ENCODE measurements around the gene RNF20.
"Not testable (repeated sequence)": the region's sequence is repeated elsewhere in the genome, so short reads cannot be mapped to it uniquely, and the experiment has no call there.

Gene RNF20

GRCh38 chr9:101516655-101517054 lies 17.0 kb upstream of the RNF20 start:
- no peak for TF ChIP-seq POLR2AphosphoS5 (IDR thresholded peaks at IDR 0.05; ENCODE audit: low read depth)
- no peak for TF ChIP-seq CTCF (IDR thresholded peaks at IDR 0.05; ENCODE audit: insufficient read depth, low read length)
- no peak for TF ChIP-seq SPI1 (IDR thresholded peaks at IDR 0.05; ENCODE audit: borderline replicate concordance, low read depth)
- TF ChIP-seq, protein P1, sequence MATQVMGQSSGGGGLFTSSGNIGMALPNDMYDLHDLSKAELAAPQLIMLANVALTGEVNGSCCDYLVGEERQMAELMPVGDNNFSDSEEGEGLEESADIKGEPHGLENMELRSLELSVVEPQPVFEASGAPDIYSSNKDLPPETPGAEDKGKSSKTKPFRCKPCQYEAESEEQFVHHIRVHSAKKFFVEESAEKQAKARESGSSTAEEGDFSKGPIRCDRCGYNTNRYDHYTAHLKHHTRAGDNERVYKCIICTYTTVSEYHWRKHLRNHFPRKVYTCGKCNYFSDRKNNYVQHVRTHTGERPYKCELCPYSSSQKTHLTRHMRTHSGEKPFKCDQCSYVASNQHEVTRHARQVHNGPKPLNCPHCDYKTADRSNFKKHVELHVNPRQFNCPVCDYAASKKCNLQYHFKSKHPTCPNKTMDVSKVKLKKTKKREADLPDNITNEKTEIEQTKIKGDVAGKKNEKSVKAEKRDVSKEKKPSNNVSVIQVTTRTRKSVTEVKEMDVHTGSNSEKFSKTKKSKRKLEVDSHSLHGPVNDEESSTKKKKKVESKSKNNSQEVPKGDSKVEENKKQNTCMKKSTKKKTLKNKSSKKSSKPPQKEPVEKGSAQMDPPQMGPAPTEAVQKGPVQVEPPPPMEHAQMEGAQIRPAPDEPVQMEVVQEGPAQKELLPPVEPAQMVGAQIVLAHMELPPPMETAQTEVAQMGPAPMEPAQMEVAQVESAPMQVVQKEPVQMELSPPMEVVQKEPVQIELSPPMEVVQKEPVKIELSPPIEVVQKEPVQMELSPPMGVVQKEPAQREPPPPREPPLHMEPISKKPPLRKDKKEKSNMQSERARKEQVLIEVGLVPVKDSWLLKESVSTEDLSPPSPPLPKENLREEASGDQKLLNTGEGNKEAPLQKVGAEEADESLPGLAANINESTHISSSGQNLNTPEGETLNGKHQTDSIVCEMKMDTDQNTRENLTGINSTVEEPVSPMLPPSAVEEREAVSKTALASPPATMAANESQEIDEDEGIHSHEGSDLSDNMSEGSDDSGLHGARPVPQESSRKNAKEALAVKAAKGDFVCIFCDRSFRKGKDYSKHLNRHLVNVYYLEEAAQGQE (IDR thresholded peaks at IDR 0.05; ENCODE audit: insufficient replicate concordance, low read depth): no peak
- no peak for TF ChIP-seq GABPA (IDR thresholded peaks at IDR 0.05; ENCODE audit: low read depth)

GRCh38 chr9:101518489-101518888 lies 15.2 kb upstream of the RNF20 start:
- peaks cover 11% of the 10 kb centered on the region for H3K27me3 ChIP-seq (ENCODE audit: insufficient read depth, poor library complexity, severe bottlenecking)
- not testable (repeated sequence) for H3K27ac ChIP-seq (replicated peaks); H3K4me3 ChIP-seq (replicated peaks; ENCODE audit: insufficient read depth, low read length); DNase-seq (ENCODE audit: low read depth in 1 of 2, low spot score in 1 of 2)

More at GRCh38 chr9:101516655-101517054, 17.0 kb upstream of the RNF20 start:
- Histone ChIP-seq H3K4me3 (replicated peaks; ENCODE audit: insufficient read depth, low read length) (no peak overlapping the region), H3K27me3 (ENCODE audit: insufficient read depth, poor library complexity, severe bottlenecking) (no peaks in the 10 kb centered on the region), H3K27ac (replicated peaks) (no peak overlapping the region)
- DNase-seq (ENCODE audit: low read depth in 1 of 2, low spot score in 1 of 2): no peak

DNA sequence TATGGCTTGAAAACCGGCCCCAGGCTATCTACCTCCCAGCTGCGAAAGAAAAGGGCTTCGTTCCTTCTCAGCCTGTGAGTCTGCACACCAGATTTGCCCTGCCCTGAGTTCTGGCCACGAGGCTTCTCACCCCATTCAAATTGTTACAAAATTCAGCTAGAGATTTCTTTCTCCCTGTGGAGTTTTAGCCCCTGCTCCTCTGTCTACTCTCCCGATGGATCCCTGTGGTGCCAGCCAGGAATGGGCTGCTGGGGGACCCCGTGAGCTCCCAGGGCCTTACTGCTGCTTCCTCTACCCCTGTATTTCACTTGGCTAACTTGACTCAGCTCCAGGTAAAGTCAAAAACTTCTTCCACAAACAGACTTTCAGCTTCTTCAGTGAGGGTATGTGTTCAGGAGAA lies 9.3 kb upstream of the RNF20 start:
- H3K27me3 ChIP-seq (ENCODE audit: insufficient read depth, poor library complexity, severe bottlenecking): peaks cover 11% of the 10 kb centered on the region

GRCh38 chr9:101527066-101527465 lies 6.6 kb upstream of the RNF20 start:
- TF ChIP-seq CTCF (IDR thresholded peaks at IDR 0.05; ENCODE audit: insufficient read depth, low read length) (no peak), SPI1 (IDR thresholded peaks at IDR 0.05; ENCODE audit: borderline replicate concordance, low read depth) (no peak), GABPA (IDR thresholded peaks at IDR 0.05; ENCODE audit: low read depth) (no peak), POLR2AphosphoS5 (IDR thresholded peaks at IDR 0.05; ENCODE audit: low read depth) (no peak)
- TF ChIP-seq, protein P1 (IDR thresholded peaks at IDR 0.05; ENCODE audit: insufficient replicate concordance, low read depth): no peak
- DNase-seq (ENCODE audit: low read depth in 1 of 2, low spot score in 1 of 2): no peak
- Histone ChIP-seq H3K27me3 (ENCODE audit: insufficient read depth, poor library complexity, severe bottlenecking) (peaks cover 10% of the 10 kb centered on the region), H3K4me3 (replicated peaks; ENCODE audit: insufficient read depth, low read length) (no peak overlapping the region), H3K27ac (replicated peaks) (no peak overlapping the region)

More for the DNA sequence above, 9.3 kb upstream of the RNF20 start:
- H3K4me3 ChIP-seq (replicated peaks; ENCODE audit: insufficient read depth, low read length): no peak overlapping the region
- DNase-seq (ENCODE audit: low read depth in 1 of 2, low spot score in 1 of 2): no peak
- TF ChIP-seq POLR2AphosphoS5 (IDR thresholded peaks at IDR 0.05; ENCODE audit: low read depth): no peak
- no peak for TF ChIP-seq CTCF (IDR thresholded peaks at IDR 0.05; ENCODE audit: insufficient read depth, low read length)
- no peak overlapping the region for H3K27ac ChIP-seq (replicated peaks)
